ENCODE measurements around the gene RHOF.

RHOF gene

DNA sequence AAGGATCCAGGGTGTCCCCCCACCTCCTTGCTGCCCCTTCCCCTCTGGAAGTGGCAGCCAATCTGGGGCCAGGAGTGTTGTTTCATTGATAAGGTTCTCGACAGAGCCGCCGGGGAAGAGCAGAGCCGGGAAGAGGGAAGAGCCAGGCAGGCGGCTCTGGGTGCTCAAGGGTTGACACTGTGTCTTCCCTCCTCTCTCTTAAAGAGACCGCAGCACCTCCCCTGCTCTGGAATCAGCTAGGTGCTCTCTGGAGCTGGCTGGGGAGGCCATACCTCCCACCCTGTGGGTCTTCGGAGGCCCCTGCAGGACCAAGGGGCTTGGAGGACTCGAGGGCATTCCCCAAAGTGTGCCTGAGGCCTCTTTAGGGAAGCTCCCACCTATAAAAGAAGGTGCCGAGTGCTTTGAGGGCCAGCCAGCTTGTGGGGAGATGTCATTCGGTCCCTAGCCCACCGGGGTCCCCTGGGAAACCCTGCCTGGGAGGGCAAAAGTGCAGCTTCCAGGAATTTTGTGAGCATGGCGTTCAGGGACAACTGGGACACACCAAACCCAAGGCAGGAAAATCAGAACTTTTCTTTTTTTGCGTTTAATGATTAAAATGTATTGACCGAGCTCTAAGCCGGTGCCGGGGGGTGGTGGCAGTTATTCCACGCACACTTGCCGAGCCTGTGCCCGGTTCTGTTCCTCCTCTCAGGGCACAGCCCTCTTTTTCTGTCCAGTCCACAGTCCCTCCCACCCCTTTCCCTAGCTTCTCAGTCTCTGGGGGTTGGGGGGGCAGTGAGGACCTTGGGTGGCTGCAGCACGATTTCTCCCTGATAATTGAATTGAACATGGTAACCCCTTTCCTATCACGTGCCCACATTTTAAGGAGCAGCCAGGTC is 13.3 kb upstream of the RHOF start:
- in situ Hi-C loops (cut with HindIII; ENCODE audit: low pct_unique_long_range_greater_than_20kb, low sequenced_read_pairs): no loop called here
- DNase-seq (ENCODE audit: low read depth in 1 of 2, low spot score in 1 of 2): peak; percentile 61 to 74
- TF ChIP-seq JUND (IDR thresholded peaks at IDR 0.05; ENCODE audit: low read depth): no peak

DNA sequence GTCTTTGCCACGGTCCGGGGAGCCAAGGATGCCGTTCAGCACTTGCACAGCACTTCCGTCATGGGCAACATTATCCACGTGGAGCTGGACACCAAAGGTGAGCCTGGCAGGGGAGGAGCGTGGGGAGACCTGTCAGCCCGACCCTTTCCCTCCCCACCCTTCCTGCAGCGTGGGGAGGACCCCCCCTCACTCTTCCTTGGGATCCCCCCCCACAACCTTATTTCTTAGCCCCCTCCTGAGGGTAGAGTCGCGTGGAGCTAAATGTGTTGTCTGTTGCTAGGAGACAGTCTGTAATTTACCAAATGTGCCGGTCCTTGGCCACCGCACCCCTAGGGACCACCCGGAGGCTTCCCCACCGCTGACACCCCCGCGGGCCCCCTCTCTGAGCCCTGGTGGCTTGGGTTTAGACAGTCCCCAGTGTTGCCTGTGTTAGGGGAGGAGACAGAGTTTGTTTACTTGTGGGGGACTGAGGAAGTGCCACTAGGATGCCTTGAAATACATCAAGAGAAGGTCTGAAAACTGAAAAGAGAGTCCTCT is 12.6 kb upstream of the RHOF start:
- no peak for DNase-seq (ENCODE audit: low read depth in 1 of 2, low spot score in 1 of 2)
- no peak for TF ChIP-seq JUND (IDR thresholded peaks at IDR 0.05; ENCODE audit: low read depth)
- in situ Hi-C loops (cut with HindIII; ENCODE audit: low pct_unique_long_range_greater_than_20kb, low sequenced_read_pairs): no loop called here

DNA sequence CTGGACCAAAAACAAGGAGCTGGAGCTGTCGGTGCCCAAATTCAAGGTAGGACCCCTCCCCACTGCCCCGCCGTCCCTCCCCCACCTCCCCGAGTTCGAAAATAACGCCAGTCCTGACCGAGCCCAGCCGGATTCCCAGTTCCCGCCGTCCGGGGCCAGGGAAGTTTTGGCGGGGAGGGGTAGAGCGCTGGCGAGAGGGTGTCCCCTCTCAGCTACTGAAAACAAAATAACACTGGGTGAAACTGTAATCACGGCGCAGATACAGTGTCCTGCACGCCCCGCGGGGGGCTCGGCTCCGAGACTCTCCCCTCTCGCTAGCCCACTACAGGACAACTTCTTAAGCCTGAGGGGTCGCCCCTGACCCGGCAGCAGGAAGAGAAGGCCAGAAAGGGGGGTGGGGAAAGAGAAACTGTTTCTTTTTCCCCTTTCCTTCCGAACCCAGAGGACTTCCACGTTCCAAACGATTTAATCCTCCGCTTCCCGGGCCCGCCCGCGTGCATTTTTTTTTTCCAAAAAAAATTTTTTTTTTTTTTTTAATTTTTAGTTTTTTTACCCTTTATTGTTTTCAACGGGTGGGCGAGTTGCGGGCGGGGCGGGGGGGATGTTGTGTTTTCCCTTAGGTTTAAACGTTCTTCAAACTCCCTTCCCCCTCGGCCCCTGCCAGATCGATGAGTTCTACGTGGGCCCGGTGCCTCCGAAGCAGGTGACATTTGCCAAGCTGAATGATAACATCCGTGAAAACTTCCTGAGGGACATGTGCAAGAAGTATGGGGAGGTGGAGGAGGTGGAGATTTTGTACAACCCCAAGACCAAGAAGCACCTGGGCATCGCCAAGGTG is 11.9 kb upstream of the RHOF start:
- no peak for TF ChIP-seq JUND (IDR thresholded peaks at IDR 0.05; ENCODE audit: low read depth)
- in situ Hi-C loops (cut with HindIII; ENCODE audit: low pct_unique_long_range_greater_than_20kb, low sequenced_read_pairs): no loop called here
- DNase-seq (ENCODE audit: low read depth in 1 of 2, low spot score in 1 of 2): peak in 1 of 2 experiments; percentile 38

DNA sequence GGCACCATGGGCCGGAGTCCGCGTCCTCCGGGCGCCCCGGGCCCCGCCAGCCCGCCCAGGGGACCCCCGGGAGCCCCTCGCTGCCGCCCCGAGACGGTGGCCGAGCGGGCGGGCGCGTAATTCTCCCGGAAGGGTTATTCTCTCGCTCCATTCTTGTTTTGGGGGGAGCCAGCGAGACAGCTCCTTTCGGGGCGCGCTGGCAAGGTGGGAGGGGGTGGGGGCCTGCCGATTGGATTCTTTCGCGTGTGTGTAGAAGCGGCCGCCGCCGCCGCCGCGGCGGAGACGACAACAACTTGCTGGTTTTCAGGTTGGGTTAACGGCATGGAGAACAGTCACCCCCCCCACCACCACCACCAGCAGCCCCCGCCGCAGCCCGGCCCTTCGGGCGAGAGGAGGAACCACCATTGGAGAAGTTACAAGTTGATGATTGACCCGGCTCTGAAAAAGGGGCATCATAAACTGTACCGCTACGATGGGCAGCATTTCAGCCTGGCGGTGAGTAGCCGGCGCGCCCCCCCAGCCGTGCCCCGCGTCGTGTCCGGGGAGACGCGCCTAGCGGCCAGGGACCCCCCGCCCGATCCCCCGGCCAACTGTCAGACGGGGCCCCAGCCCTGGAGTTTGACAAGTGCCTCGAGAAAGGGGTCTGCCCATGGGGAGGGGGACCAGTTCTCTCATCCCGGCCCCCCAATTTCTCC is 11.1 kb upstream of the RHOF start:
- in situ Hi-C loops (cut with HindIII; ENCODE audit: low pct_unique_long_range_greater_than_20kb, low sequenced_read_pairs): no loop called here
- peak in 1 of 2 experiments; percentile 41 for DNase-seq (ENCODE audit: low read depth in 1 of 2, low spot score in 1 of 2)
- TF ChIP-seq JUND (IDR thresholded peaks at IDR 0.05; ENCODE audit: low read depth): no peak

DNA sequence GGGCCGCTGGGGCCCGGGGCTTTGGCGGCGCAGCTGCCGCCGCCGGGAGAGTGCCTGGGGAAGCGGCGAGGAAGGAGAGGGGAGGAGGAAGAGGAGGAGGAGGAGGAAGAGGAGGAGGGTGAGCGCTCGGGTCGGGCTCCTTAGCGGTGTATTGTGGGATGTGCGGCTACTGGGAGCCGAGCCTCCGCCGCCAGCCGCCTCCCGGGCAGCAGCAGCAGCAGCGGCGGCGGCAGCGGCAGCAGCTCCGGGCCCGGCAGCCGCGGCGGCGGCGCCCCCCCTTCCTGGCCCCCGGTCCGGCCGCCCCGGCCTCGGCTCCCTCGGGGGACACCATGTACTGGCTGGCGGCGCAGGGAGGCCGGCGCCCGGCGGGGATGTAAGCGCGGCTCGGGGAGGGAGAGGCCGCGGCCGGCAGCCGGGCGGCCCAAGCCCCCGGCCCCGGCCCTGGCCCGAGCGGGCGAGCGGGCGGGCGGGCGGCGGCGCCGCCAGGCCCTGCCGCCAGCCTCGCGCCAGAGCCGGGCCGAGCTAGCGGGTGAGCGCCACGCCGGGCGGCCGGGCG is 10.5 kb upstream of the RHOF start, which contains the start of gene SETD1B:
SETD1B (plus strand) TSS at position 149 of the 556 bp plus-strand sequence. CDS start 729 bp downstream, outside the sequence.
- in situ Hi-C loops (cut with HindIII; ENCODE audit: low pct_unique_long_range_greater_than_20kb, low sequenced_read_pairs): no loop called here
- DNase-seq (ENCODE audit: low read depth in 1 of 2, low spot score in 1 of 2): peak; percentile 71 to 85
- no peak for TF ChIP-seq JUND (IDR thresholded peaks at IDR 0.05; ENCODE audit: low read depth)

DNA sequence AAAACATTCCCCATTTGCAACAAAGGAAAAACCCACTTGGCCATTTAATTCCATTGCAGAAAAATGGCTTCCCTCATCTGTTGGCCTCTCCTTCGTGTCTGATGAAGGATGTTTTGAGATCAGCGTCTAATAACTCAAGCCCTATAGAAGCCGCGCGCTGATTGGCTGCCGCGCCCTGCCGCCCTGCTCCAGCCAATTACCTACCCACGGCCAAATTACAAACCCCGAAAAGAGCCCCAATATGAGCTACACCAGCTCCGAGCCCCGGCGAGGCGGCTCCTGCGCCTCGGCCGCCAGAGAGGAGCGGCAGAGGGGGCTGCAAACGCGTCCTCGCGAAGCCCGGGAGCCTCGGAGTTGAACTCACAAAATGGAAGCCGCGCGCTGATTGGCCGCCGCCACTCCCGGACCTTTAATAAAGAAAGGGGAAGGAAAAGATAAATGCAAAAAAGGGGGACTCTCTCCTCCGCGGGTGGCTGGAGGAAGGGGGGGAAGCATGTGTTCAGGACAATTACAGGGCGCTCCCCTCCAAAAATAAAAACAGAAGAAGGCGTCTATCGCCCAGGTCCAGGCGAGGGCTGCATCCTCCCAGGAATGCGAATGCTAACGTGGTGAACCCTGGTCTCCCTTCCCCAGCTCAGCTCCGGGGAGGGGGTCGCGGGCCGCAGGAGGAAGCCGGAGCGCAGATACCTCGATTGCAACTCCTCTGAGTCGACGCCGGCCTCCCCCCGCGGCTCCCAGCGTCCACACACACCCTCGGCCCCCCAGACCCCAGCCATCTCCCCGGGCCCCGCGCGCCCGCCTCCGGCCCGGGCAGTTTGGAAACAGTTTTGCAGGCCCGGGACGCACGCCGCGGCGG is 9.6 kb upstream of the RHOF start:
- DNase-seq (ENCODE audit: low read depth in 1 of 2, low spot score in 1 of 2): peak; percentile 95 to 98
- TF ChIP-seq JUND (IDR thresholded peaks at IDR 0.05; ENCODE audit: low read depth): no peak
- in situ Hi-C loops (cut with HindIII; ENCODE audit: low pct_unique_long_range_greater_than_20kb, low sequenced_read_pairs): no loop called here

DNA sequence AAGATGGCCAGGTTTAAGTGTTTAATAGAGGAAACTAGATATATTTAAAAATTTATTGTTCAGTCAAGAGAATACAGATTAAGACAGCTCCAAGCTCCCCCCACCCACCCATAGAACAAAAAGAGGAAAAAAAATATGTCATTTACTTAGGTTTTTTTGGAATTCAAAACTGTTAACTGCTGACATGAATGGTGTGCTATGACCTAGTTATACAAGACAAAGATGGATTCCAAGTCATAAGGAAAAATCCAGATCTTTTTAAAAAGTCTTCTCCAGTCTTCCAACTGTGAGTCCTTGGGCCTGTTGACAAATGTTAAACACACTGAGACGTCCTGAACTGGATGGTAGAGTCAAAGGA is 9.0 kb upstream of the RHOF start:
- in situ Hi-C loops (cut with HindIII; ENCODE audit: low pct_unique_long_range_greater_than_20kb, low sequenced_read_pairs): no loop called here
- DNase-seq (ENCODE audit: low read depth in 1 of 2, low spot score in 1 of 2): no peak
- TF ChIP-seq JUND (IDR thresholded peaks at IDR 0.05; ENCODE audit: low read depth): no peak

DNA sequence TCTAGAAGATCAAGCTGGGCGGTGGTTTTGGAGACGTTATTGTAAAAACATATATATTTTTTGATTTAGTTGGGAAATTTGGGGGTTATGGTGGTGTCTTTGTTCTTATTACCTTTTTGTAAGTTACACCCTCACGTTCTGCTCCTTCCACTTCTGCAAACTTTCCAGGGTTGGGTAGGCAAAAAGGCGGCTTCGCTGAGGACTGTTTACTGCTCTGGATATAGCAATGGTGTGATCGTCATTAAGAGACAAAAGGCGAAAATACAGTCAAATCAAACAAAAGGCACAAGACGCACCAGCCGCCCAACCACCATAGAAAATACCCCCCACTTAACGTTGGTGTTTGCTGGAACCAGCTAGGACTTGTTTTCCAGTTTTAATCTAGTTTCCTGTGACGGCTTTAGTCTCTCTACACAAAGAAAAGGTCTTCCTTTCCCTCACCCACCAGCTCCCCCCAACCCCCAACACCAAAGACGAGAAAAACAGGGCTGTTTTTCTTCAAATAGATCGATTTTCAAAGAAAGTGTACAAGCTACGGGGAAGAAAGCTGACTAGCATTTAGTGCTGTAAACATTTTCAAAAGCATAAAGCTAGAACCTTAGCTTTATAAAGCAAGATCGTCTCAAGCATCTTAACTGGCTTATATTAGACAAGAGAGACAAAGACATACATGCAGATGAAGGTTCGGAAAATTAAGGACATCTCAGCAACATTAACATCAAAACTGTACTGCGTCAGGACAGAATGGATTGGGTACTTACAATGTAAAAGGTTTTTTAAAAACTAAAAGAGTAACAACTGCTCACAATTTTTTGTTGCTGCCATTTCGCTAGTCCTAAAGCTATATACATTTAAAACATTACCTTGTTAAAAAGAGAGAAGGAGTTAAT is 8.4 kb upstream of the RHOF start:
- no peak for TF ChIP-seq JUND (IDR thresholded peaks at IDR 0.05; ENCODE audit: low read depth)
- no peak for DNase-seq (ENCODE audit: low read depth in 1 of 2, low spot score in 1 of 2)
- in situ Hi-C loops (cut with HindIII; ENCODE audit: low pct_unique_long_range_greater_than_20kb, low sequenced_read_pairs): no loop called here

DNA sequence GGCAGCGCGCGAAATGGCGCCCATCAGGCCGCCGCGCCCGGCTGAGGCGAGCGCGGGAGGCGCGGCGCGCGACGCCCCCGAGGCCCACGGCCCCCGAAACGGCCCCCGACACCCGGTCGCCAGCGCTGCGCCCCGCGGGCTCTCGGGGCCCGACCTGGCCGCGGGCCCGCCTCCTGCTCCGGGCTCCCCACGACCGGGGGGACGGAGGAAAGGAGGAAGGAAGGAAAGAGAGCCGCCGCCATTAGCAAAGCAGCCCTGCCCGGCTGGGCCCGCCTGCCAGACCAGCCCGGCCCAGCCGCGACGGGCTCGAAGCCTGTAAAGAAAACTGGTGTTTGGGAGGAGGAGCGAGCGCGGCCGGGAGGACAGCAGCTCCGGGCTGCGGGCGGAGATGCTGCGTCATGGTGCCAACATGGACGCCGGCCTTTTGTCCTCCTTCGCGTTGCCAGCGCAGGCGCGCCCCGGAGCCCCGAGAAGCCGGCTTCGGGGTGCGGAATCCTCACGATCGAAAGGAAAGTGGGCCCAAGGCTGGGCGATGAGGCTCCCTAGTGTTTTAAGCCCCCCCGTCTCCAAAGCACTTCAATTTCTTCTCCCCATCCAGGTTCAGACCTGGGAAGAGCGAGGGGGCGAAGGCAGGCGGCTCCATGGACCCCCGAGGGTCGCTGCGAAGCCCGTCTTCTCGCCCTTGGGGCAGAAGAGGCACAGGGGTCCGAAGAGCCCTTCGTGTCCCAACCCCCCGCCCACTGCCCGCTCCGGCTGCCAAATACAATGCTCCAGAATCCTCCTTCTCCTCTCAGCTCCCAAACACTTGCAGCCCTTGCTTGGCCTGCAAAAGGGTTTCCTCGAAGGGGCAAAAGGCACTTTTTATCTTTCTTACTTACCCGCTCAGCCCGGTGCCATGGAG is 7.5 kb upstream of the RHOF start:
- DNase-seq (ENCODE audit: low read depth in 1 of 2, low spot score in 1 of 2): peak; percentile 64 to 90
- 0 out of 2 replicates have a peak, but pooled peaks have one; percentile 27 for TF ChIP-seq JUND (IDR thresholded peaks at IDR 0.05; ENCODE audit: low read depth)
- in situ Hi-C loops (cut with HindIII; ENCODE audit: low pct_unique_long_range_greater_than_20kb, low sequenced_read_pairs): no loop called here
